ENCODE results near the gene HACD1.

Gene HACD1

GRCh38 chr10:17617031-17617911, at the start of gene HACD1:
Gene HACD1 (minus strand): TSS chr10:17617374. CDS start chr10:17617339, 35 bp downstream.
- DNase-seq (ENCODE audit: extremely low spot score, insufficient read length, low read depth) = peak; percentile 51
- FAIRE-seq = peak; percentile 38

DNA sequence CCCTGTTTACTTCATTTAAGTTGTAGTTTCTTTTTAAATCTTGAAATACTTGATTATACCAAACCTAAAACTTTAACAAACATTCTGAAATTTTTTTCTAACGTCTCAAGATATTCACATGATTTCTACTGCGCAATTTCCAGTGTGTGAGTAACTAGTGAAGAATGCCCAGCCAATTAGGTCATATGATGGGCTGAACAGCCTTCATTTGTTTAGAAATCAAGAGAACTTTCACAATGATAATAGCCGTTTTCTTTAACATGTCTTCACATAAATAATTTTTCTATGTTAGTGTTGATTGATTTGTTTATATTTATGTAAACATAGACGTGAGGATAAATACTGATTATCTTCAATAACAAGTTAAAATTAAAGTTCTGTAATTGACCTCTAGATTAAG, 48.6 kb upstream of the HACD1 start:
- DNase-seq (ENCODE audit: extremely low spot score, insufficient read length, low read depth) = no peak
- no peak for FAIRE-seq

- FAIRE-seq (no peak), DNase-seq (ENCODE audit: extremely low spot score, insufficient read length, low read depth) (no peak)
These were observed 46.3 kb upstream of the HACD1 start for GRCh38 chr10:17663450-17663849.

DNA sequence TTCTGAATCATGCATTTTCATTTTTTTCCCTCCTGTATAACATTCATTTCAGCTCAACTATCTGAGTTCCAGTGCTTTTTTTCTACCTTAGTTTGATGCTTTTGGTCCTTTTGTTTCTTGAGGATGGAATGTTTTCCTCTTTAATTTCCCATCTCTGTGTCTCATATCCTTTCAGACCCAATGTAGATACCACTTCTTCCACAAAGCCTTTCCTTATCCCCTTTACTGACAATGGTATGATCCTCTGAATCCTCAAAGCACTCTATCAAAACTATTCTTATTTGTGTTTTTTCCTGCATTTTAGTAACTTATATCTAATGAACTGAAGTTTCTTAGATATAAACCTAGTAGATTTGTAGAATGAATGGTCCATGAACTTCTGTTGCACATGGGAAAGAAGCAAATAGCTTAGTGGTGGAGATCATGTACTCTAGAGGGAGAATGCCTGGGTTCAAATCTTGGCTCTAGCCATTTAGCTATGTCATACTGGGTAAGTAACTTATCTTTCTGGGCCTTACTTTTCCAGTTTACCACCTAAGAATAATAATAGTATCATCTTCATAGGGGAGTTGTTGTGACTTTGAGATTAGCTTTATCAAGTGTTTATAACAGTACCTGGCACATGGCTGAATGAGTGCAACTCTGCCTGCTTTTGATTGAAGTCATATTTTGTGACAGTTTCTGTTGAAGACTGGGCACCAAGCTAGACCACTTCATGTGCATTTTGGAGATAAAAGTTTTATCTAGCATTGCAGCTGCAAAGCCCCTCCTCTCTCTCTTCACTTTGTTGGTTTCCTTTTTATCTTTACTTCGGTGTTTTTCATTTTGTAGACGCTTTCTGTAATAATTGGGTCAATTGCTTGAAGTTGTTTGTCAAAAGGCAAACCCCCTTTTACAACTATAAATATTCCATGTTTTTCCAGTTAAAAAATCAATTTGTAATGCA, 45.3 kb upstream of the HACD1 start:
- no peak for FAIRE-seq
- DNase-seq (ENCODE audit: extremely low spot score, insufficient read length, low read depth) = no peak

DNA sequence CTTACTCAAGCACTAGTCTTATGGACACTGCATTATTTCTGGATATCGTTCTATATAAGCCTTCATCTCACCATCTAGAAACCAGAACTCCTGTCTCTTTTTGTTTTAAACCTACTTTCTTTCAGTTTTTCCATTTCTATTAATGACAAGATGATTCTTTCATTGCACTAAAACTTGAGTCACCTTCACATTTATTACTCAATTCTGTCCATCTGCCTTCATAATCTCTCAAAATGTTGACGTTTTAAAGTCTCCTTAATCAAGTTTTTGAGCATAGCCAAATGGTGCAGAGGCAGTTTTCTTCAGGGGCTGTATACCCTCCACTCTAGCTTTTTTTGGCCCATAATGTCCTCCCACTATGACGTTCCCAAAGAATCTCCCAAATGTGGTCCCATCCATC, 44.3 kb upstream of the HACD1 start:
- FAIRE-seq = no peak
- DNase-seq (ENCODE audit: extremely low spot score, insufficient read length, low read depth) = no peak

- no peak for FAIRE-seq
These were observed 43.7 kb upstream of the HACD1 start for GRCh38 chr10:17660921-17661320.

GRCh38 chr10:17659365-17659764, 42.2 kb upstream of the HACD1 start:
- no peak for FAIRE-seq
- no peak for DNase-seq (ENCODE audit: extremely low spot score, insufficient read length, low read depth)

More at GRCh38 chr10:17660921-17661320, 43.7 kb upstream of the HACD1 start:
- no peak for DNase-seq (ENCODE audit: extremely low spot score, insufficient read length, low read depth)

- peak; percentile 18 for FAIRE-seq
- DNase-seq (ENCODE audit: extremely low spot score, insufficient read length, low read depth) = no peak
These were observed 39.9 kb upstream of the HACD1 start for GRCh38 chr10:17657103-17657500.

DNA sequence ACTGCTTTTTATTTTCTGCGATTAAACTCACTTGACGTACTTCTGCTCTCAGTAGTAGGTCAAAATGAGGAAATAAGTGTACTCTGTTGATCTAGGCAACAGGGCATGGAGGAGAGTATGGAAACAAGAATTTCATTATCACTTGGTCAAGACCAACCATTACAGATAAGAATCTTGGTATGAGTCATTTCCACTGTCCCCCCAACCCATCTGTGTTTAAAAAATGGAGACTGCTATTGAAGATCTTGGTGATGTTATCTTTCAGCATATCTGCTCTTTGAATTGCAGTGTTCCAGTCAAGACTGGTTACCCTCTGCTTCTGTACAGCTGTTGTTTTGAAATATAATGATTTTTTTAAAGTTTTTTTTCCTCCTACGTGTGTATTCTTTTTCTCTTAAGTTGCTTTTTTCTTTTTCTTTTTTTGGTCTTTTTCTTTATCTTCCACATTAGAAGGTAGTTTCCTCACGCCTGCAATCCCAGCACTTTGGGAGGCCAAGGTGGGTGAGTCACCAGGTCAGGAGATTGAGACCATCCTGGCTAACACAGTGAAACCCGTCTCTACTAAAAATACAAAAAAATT, 38.5 kb upstream of the HACD1 start:
- peak; percentile 88 for FAIRE-seq
- DNase-seq (ENCODE audit: extremely low spot score, insufficient read length, low read depth) = no peak

- DNase-seq (ENCODE audit: extremely low spot score, insufficient read length, low read depth) (no peak), FAIRE-seq (peak; percentile 47)
These were observed 37.8 kb upstream of the HACD1 start for GRCh38 chr10:17655009-17655408.

GRCh38 chr10:17652585-17652984, 35.4 kb upstream of the HACD1 start:
- FAIRE-seq (no peak), DNase-seq (ENCODE audit: extremely low spot score, insufficient read length, low read depth) (no peak)

DNA sequence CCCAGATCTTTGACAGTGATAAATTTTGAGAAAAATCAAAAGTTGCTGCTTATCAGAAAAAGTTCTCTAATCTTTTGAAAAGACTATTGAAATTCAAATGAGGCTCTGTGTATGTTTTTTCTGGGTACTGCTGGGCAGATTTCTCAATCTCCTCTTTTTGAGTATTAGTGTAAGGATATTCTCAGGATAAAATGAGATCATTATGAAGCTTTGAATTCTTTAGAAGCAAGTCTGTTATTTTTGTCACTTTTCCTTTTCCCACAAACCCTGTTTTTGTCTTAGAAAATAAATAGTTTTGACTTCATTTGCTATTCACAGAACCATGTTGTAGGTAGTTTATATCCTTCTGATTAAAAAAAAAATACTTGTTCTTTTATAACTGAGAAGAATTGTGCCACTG, 34.7 kb upstream of the HACD1 start:
- FAIRE-seq (no peak), DNase-seq (ENCODE audit: extremely low spot score, insufficient read length, low read depth) (no peak)

DNA sequence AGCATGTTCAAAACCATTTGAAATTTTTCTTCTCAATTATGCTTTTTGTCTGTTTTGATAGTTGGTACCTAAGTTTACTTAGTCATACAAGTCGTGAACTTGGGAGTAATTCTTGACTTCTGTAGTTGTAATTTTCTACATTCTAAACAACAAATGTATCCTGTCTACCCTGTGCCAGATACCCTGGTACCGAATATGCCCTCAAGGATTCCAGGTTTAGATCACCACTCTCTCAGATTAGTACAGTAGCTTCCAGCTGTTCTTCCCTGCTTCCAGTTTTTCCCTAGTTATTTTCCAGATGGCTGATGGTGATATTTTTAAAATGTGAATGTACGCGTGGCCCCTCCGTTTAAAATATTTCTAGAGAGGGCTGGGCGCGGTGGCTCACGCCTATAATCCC, 33.2 kb upstream of the HACD1 start:
- no peak for DNase-seq (ENCODE audit: extremely low spot score, insufficient read length, low read depth)

DNA sequence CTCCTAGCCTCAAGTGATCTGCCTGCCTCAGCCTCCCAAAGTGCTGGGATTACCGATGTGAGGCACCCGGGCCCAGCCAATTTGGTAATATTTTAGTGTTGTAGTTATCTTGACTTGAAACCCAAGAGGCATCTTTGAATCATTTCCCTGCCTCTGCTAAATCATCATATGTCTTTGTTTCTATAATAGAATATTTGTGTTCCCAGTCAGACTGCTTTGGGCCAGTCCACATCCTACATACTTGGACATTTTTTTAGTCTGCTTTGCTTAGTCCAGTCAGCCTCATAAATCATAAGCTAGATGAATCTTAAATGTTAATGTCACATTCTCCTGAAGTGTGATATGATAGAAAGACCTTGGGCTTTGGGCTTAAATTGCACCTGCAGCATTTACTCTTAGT, 32.7 kb upstream of the HACD1 start:
- DNase-seq (ENCODE audit: extremely low spot score, insufficient read length, low read depth) (no peak), FAIRE-seq (no peak)

More for the DNA sequence above, 33.2 kb upstream of the HACD1 start:
- FAIRE-seq = no peak

DNA sequence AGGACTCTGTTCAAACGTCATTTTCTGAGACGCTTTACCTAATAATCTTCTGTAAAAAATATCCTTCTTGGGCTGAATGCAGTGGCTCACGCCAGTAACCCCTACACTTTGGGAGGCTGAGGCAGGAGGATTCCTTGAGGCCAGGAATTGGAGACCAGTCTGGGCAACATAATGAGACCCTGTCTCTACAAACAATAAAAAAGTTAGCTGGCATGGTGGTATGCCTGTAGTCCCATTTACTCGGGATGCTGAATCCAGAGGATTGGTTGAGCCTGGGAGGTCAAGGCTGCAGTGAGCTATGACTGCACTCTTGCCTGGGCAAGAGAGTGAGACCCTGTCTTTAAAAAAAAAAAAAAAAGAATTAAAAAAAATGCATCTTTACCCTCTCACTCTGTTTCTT, 31.9 kb upstream of the HACD1 start:
- FAIRE-seq = no peak
- no peak for DNase-seq (ENCODE audit: extremely low spot score, insufficient read length, low read depth)

GRCh38 chr10:17648243-17649035, 31.3 kb upstream of the HACD1 start:
- FAIRE-seq = peak; percentile 33

DNA sequence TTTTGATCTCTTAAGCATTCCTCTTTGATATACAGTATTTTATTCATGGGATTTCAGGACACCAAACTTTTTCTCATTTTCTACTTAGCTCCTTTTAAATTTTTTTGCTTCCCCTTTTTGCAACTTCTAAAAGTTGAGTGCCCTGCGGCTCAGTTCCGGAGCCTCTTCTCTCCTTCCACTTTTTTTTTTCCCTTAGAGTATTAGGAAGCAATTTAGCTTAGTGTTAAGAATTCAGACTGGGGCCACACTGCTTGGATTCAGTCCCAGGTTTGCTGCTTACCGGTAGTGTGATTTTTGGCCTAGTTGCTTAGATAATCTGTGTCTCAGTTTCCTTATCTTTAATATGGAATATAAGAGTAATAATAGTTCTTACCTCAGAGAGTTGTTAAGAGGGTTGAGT, 30.2 kb upstream of the HACD1 start:
- no peak for DNase-seq (ENCODE audit: extremely low spot score, insufficient read length, low read depth)

More at GRCh38 chr10:17648243-17649035, 31.3 kb upstream of the HACD1 start:
- DNase-seq (ENCODE audit: extremely low spot score, insufficient read length, low read depth) = no peak

GRCh38 chr10:17645621-17646345, 28.6 kb upstream of the HACD1 start:
- no peak for DNase-seq (ENCODE audit: extremely low spot score, insufficient read length, low read depth)
- peak; percentile 9 for FAIRE-seq

More for the DNA sequence above, 30.2 kb upstream of the HACD1 start:
- no peak for FAIRE-seq

DNA sequence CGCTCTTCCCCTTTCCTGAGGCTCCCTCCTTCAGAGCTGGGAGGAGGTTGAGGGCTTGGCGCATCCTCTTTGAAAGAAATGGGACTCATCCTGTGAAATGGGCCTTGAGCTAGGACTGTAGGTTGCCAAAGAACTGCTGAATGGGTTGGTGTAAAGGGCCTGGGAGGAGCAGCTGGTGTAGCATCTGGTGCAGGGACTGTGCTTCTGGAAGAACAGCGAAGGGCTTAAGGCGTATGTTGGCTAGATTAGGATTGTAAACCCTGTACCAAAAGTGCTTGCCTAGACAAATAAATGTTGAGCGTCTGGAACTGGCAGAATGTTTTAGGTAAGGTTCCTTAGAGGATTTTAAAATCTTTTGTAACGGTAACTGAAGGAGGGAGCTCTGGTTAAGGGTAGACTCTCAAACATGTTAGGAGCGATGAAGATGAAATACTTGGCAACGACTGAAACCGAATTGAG, 27.3 kb upstream of the HACD1 start:
- DNase-seq (ENCODE audit: extremely low spot score, insufficient read length, low read depth) (no peak), FAIRE-seq (no peak)
